HEK293T (cell line): ENCODE measurements around the gene ART3.

Source experiments
- HDGF ChIP-seq: fragments of 450-650 bp; IDR thresholded peaks from 2 replicates; pipeline ENCODE4 v1.6.1; 2017; ENCODE audit warnings: antibody characterized with exemption, borderline replicate concordance
- L3MBTL2 ChIP-seq: fragments of 450-650 bp; conservative IDR thresholded peaks from 2 replicates; pipeline ENCODE4 v1.6.1; 2016; ENCODE audit warnings: mild to moderate bottlenecking
- NFRKB ChIP-seq: fragments of 450-650 bp; IDR thresholded peaks from 2 replicates; pipeline ENCODE4 v1.6.1; 2016; ENCODE audit warnings: mild to moderate bottlenecking, moderate library complexity
- SP1 ChIP-seq: fragments of 450-650 bp; IDR thresholded peaks from 2 replicates; pipeline ENCODE4 v1.6.1; 2017
- TARDBP ChIP-seq: fragments of 450-650 bp; IDR thresholded peaks from 2 replicates; pipeline ENCODE4 v1.6.1; 2016

- TF ChIP-seq NFRKB: no peak
- no peak for TF ChIP-seq SP1
- TF ChIP-seq L3MBTL2: no peak
- no peak for TF ChIP-seq TARDBP
- no peak for TF ChIP-seq HDGF
Observed at GRCh38 chr4:76120199-76120598, 45.7 kb downstream of the ART3 start.
